B cell (primary cell): ENCODE results near the gene MAML2. TPM values are rescaled to one million over a fixed set of nuclear protein-coding genes. Genes with fewer than 3 reads are reported as not detected.

Experiments
- ATAC-seq: fragments of 200-7000 bp; cut with Tn5 transposase; one replicate; pipeline ENCODE4 v1.10.0; 2021; ENCODE audit warnings: low read depth, mild to moderate bottlenecking, moderate number of reproducible peaks, moderate library complexity
- CTCF ChIA-PET: fragments of 350-600 bp; sonication (Branson Sonifier 250); formaldehyde crosslinking; loops from one replicate; lab custom pipeline; 2021; ENCODE audit warnings: antibody characterized with exemption, inconsistent platforms; lab: Charles Lee
- POLR2A ChIA-PET: fragments of 350-600 bp; sonication (Branson Sonifier 250); formaldehyde crosslinking; loops from one replicate; lab custom pipeline; 2021; ENCODE audit warnings: antibody characterized with exemption; lab: Charles Lee
- DNase-seq: peaks from one replicate; pipeline ENCODE4 v3.0.0; 2013
- H2AFZ ChIP-seq: 2 replicates; pipeline ENCODE4 v1.6.1; 2012; ENCODE audit warnings: mild to moderate bottlenecking, low read depth, low read length; ENCODE audit not compliant: insufficient read depth, poor library complexity, severe bottlenecking
- H3K27ac ChIP-seq, 2 donors: 1 replicate in 1 of 2; 2 replicates in 1 of 2; pipeline ENCODE4 v1.5.1; 2012 to 2013; ENCODE audit warnings: low read length in 2 of 2, mild to moderate bottlenecking in 2 of 2, moderate library complexity in 1 of 2
- H3K27me3 ChIP-seq, 4 experiments: fragments of 200-600 bp in 1 of 4; sonication (generic) in 1 of 4; replicated peaks in 1 of 4; 1 replicate in 2 of 4; 2 replicates in 2 of 4; pipeline versions ENCODE4 v1.6.1 to v1.7.0; 2013 to 2016; ENCODE audit warnings: low read length in 3 of 4, mild to moderate bottlenecking in 2 of 4, mixed read lengths in 1 of 4, moderate library complexity in 1 of 4; ENCODE audit not compliant: insufficient read depth in 4 of 4, control insufficient read depth in 3 of 4; ENCODE audit errors: control extremely low read depth in 1 of 4
- H3K36me3 ChIP-seq, 2 experiments: replicated peaks in 1 of 2; 1 replicate in 1 of 2; 2 replicates in 1 of 2; pipeline versions ENCODE4 v1.6.1 to v1.7.1; 2013; ENCODE audit warnings: low read length in 1 of 2; ENCODE audit not compliant: insufficient read depth in 2 of 2, control insufficient read depth in 1 of 2; ENCODE audit errors: control extremely low read depth in 1 of 2, extremely low read depth in 1 of 2
- H3K4me1 ChIP-seq, 2 donors: fragments of 200-600 bp in 1 of 2; sonication (generic) in 1 of 2; 1 replicate in 1 of 2; 2 replicates in 1 of 2; pipeline versions ENCODE4 v1.5.1 to v1.6.1; 2013 to 2017; ENCODE audit warnings: low read length in 2 of 2; ENCODE audit not compliant: control insufficient read depth in 2 of 2, insufficient read depth in 2 of 2
- H3K4me2 ChIP-seq: replicated peaks from 2 replicates; pipeline ENCODE3; 2012; ENCODE audit warnings: mild to moderate bottlenecking, low read depth, low read length; ENCODE audit not compliant: poor library complexity, severe bottlenecking
- H3K4me3 ChIP-seq, 5 experiments: fragments of 200-600 bp in 1 of 5; sonication (generic) in 1 of 5; 1 replicate in 3 of 5; 2 replicates in 2 of 5; pipeline versions ENCODE4 v1.5.1 to v1.7.0; 2011 to 2016; ENCODE audit warnings: low read length in 4 of 5, mild to moderate bottlenecking in 4 of 5, low read depth in 2 of 5, control low read depth in 1 of 5, moderate library complexity in 1 of 5; ENCODE audit not compliant: insufficient read depth in 1 of 5; ENCODE audit errors: control extremely low read depth in 1 of 5, extremely low read depth in 1 of 5
- H3K79me2 ChIP-seq: fragments of 200-600 bp; sonication (generic); one replicate; pipeline ENCODE4 v1.6.0; 2016; ENCODE audit warnings: low read length; ENCODE audit not compliant: control insufficient read depth, insufficient read depth
- H3K9ac ChIP-seq: fragments of 200-600 bp; sonication (generic); 2 replicates; pipeline ENCODE4 v1.6.1; 2017; ENCODE audit warnings: mild to moderate bottlenecking, low read length, moderate library complexity
- H3K9me3 ChIP-seq, 3 donors: one replicate each; pipeline versions ENCODE4 v1.6.1 to v1.7.1; 2013; ENCODE audit warnings: low read length in 2 of 3; ENCODE audit not compliant: control insufficient read depth in 2 of 3, insufficient read depth in 1 of 3; ENCODE audit errors: control extremely low read depth in 1 of 3
- H4K20me1 ChIP-seq: 2 replicates; pipeline ENCODE4 v1.6.0; 2012; ENCODE audit warnings: mild to moderate bottlenecking, low read length; ENCODE audit not compliant: insufficient read depth, control insufficient read depth, poor library complexity, severe bottlenecking
- H3K27ac Mint-ChIP-seq: one replicate; pipeline ENCODE4 v1.8.0; 2021; ENCODE audit warnings: mixed read lengths
- H3K27me3 Mint-ChIP-seq: one replicate; pipeline ENCODE4 v1.8.0; 2021; ENCODE audit warnings: mixed read lengths
- H3K4me1 Mint-ChIP-seq: one replicate; pipeline ENCODE4 v1.8.0; 2021; ENCODE audit warnings: mixed read lengths
- H3K4me3 Mint-ChIP-seq: one replicate; pipeline ENCODE4 v1.8.0; 2021; ENCODE audit warnings: mixed read lengths
- H3K9me3 Mint-ChIP-seq: one replicate; pipeline ENCODE4 v1.8.0; 2022; ENCODE audit warnings: mixed read lengths; ENCODE audit not compliant: insufficient read depth
- EZH2 ChIP-seq: IDR thresholded peaks from 2 replicates; pipeline ENCODE4 v1.6.1; 2012; ENCODE audit warnings: borderline replicate concordance, low read depth, mild to moderate bottlenecking, moderate library complexity, low read length; ENCODE audit not compliant: insufficient read depth, poor library complexity, severe bottlenecking
- WGBS: methylation state at CpG from one replicate; pipeline ENCODE4 v1.1.5; 2013; ENCODE audit warnings: missing lambda C conversion rate; ENCODE audit not compliant: insufficient coverage; 5-methylcytosine and 5-hydroxymethylcytosine counted together
- intact Hi-C: fragments of 100-400 bp; cut with micrococcal nuclease; formaldehyde crosslinking; loops from one replicate; pipeline ENCODE4 v1.10.0; 2022
- polyA plus RNA-seq: library from polyadenylated mRNA; depleted of rRNA; stranded (reverse); fragments of >200 nt; gene quantifications from 2 replicates; pipeline ENCODE4 v1.2.3, GENCODE V29; 2012
- total RNA-seq, 2 donors: library from RNA; stranded (reverse); fragments of 120-200 nt in 1 of 2; gene quantifications; 1 replicate in 1 of 2; 2 replicates in 1 of 2; pipeline versions ENCODE4 v1.2.3 to v1.2.4, GENCODE V29; 2013 to 2022
- TF ChIP-seq, protein P1 (sequence below): fragments of 200-600 bp; IDR thresholded peaks from one replicate; pipeline ENCODE4 v1.8.0; 2022; ENCODE audit warnings: antibody characterized with exemption, mild to moderate bottlenecking

The MAML2 gene
- total and polyA plus RNA-seq, 2 donors (not counting 1 experiment from before 2014, with no cell fraction given): 10.7 to 26.4 TPM

DNA sequence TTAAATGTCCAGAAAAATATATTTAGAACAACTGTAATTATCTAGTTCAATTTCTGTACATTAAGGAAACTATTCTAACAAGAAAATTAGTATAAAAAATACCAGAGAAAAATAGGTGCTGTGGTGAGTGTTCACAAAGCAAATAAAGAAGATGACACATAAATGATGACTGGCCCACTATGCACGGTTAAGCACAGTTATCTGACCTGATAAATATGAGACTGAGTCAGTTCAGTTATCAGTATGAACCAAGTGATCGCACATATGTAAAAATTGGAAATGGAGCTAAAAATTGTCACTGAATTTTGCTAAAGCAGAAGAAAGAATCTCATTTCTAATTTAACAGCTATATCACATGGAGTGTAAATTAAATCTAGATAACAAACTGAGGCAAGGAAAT, 18.8 kb upstream of the MAML2 start:
- intact Hi-C loops: no loop called here
- no peaks in the 10 kb centered on the region for H3K27me3 Mint-ChIP-seq
- H3K9me3 Mint-ChIP-seq: no peaks in the 10 kb centered on the region
- H3K4me1 Mint-ChIP-seq: no peaks in the 10 kb centered on the region
- Histone ChIP-seq H3K4me3 (no peak overlapping the region), H4K20me1 (no peaks in the 10 kb centered on the region), H3K4me2 (no peak overlapping the region), H3K27me3 (no peaks in the 10 kb centered on the region), H3K79me2 (no peaks in the 10 kb centered on the region), H2AFZ (no peak overlapping the region), H3K36me3 (peaks cover 26 to 27% of the 10 kb centered on the region in 2 experiments), H3K9me3 (no peaks in the 10 kb centered on the region), H3K4me1 (peaks cover 0 to under 1% of the 10 kb centered on the region in 2 donors), H3K27ac (no peak overlapping the region), H3K9ac (no peak overlapping the region)
- ChIA-PET POLR2A (no interaction called here), CTCF (interaction anchor here (0.6 to 1.8 kb wide), 2 partner anchors 15 to 32 kb away, joined by 3 to 5 read pairs; no protein-coding TSS in a partner anchor)
- H3K4me3 Mint-ChIP-seq: no peak overlapping the region
- DNase-seq (no peak), ATAC-seq (no peak)
- TF ChIP-seq, protein P1, sequence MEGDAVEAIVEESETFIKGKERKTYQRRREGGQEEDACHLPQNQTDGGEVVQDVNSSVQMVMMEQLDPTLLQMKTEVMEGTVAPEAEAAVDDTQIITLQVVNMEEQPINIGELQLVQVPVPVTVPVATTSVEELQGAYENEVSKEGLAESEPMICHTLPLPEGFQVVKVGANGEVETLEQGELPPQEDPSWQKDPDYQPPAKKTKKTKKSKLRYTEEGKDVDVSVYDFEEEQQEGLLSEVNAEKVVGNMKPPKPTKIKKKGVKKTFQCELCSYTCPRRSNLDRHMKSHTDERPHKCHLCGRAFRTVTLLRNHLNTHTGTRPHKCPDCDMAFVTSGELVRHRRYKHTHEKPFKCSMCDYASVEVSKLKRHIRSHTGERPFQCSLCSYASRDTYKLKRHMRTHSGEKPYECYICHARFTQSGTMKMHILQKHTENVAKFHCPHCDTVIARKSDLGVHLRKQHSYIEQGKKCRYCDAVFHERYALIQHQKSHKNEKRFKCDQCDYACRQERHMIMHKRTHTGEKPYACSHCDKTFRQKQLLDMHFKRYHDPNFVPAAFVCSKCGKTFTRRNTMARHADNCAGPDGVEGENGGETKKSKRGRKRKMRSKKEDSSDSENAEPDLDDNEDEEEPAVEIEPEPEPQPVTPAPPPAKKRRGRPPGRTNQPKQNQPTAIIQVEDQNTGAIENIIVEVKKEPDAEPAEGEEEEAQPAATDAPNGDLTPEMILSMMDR: no peak
- TF ChIP-seq EZH2: no peak
- WGBS: 79% methylated on average over 1 of the region's 2 CpGs
- no peak overlapping the region for H3K27ac Mint-ChIP-seq

- intact Hi-C loops: no loop called here
- DNase-seq (no peak), ATAC-seq (no peak)
- no peak overlapping the region for H3K4me3 ChIP-seq
- Mint-ChIP-seq H3K4me3 (no peak overlapping the region), H3K9me3 (no peaks in the 10 kb centered on the region), H3K4me1 (no peaks in the 10 kb centered on the region), H3K27ac (no peak overlapping the region), H3K27me3 (no peaks in the 10 kb centered on the region)
- no peaks in the 10 kb centered on the region for H3K4me1 ChIP-seq
- peaks cover 20 to 39% of the 10 kb centered on the region in 2 experiments for H3K36me3 ChIP-seq
- H3K4me2 ChIP-seq: no peak overlapping the region
- no peaks in the 10 kb centered on the region for H3K79me2 ChIP-seq
- WGBS: 80% methylated on average over 1 of the region's 3 CpGs
- H3K9ac ChIP-seq: no peak overlapping the region
- H2AFZ ChIP-seq: no peak overlapping the region
- H3K27ac ChIP-seq: no peak overlapping the region
- no peaks in the 10 kb centered on the region for H3K27me3 ChIP-seq
- TF ChIP-seq, protein P1: no peak
- no peak for TF ChIP-seq EZH2
- no peaks in the 10 kb centered on the region for H4K20me1 ChIP-seq
- CTCF ChIA-PET: interaction anchor here (1.6 kb wide), 1 partner anchor 522 kb away, joined by 4 read pairs; no protein-coding TSS in a partner anchor
- POLR2A ChIA-PET: no interaction called here
- no peaks in the 10 kb centered on the region for H3K9me3 ChIP-seq
These were observed 15.3 kb upstream of the MAML2 start for GRCh38 chr11:96358321-96358720.
